Thoracic aorta (tissue), 2 donors: ENCODE measurements around the gene NCAPG2. TPM values are rescaled to one million over a fixed set of nuclear protein-coding genes. Genes with fewer than 3 reads are reported as not detected.

Experiments used
- ATAC-seq: fragments of 150-250 bp; one replicate; pipeline ENCODE4 v1.8.0; 2017; ENCODE audit warnings: low read depth; ENCODE audit not compliant: insufficient number of reproducible peaks, low FRiP score
- DNase-seq: peaks from one replicate; pipeline ENCODE4 v3.0.0-alpha.2; 2020; ENCODE audit warnings: low spot score
- H3K27ac ChIP-seq, 2 donors: fragments of 200-600 bp; sonication (generic); 1 replicate in 1 of 2; 2 replicates in 1 of 2; pipeline ENCODE4 v1.5.1; 2016; ENCODE audit warnings: mild to moderate bottlenecking in 2 of 2, moderate library complexity in 2 of 2
- H3K27me3 ChIP-seq: fragments of 200-600 bp; sonication (generic); replicated peaks from 2 replicates; pipeline ENCODE4 v1.6.0; 2016; ENCODE audit warnings: mild to moderate bottlenecking; ENCODE audit not compliant: insufficient read depth
- H3K36me3 ChIP-seq: fragments of 200-600 bp; sonication (generic); one replicate; pipeline ENCODE4 v1.5.1; 2016
- H3K4me1 ChIP-seq, 2 donors: fragments of 200-600 bp; sonication (generic); 1 replicate in 1 of 2; 2 replicates in 1 of 2; pipeline versions ENCODE4 v1.5.1 to v1.6.0; 2016; ENCODE audit warnings: low read depth in 2 of 2, mild to moderate bottlenecking in 1 of 2; ENCODE audit not compliant: control insufficient read depth in 1 of 2
- H3K4me3 ChIP-seq: fragments of 200-600 bp; sonication (generic); 2 replicates; pipeline ENCODE4 v1.5.1; 2016; ENCODE audit warnings: mild to moderate bottlenecking
- H3K9me3 ChIP-seq: fragments of 200-600 bp; sonication (generic); 2 replicates; pipeline ENCODE4 v1.5.1; 2016
- total RNA-seq, 2 donors: library from RNA; depleted of rRNA; stranded (reverse); fragments of >200 nt; gene quantifications; one replicate each; pipeline versions ENCODE4 v1.1.0 to v1.2.3, GENCODE V29; 2016
- TF ChIP-seq, protein P1 (sequence below): fragments of 200-600 bp; sonication (generic); IDR thresholded peaks from one replicate; pipeline ENCODE4 v1.5.1; 2019; ENCODE audit warnings: antibody characterized with exemption

The NCAPG2 gene
- total RNA-seq, 2 donors from 2014 or later, result 4.1 to 8.4 TPM

DNA sequence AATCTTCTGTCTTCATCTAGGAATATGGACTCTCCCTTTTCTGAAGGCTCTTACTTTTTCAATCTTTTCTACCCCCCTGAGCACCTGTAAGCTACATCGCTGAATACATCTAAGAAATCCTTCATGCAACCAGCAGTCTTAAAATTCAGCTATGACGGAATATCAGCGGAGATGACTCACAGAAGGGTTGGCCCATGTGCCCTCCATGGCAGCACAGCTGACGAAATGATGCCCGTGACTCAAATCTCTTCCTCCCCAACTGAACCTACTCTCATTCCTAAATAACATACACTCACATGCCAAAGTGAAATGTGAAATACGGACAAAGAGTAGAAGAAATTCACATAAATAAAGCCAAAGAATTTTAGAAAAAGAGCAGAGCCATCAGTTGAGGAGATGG is 30.3 kb upstream of the NCAPG2 start:
- no peak overlapping the region for H3K4me3 ChIP-seq
- H3K4me1 ChIP-seq, result no peaks in the 10 kb centered on the region
- H3K9me3 ChIP-seq, result no peaks in the 10 kb centered on the region
- H3K27me3 ChIP-seq, result no peaks in the 10 kb centered on the region
- H3K36me3 ChIP-seq, result peaks cover 67% of the 10 kb centered on the region
- DNase-seq (no peak), ATAC-seq (no peak)
- TF ChIP-seq, protein P1, sequence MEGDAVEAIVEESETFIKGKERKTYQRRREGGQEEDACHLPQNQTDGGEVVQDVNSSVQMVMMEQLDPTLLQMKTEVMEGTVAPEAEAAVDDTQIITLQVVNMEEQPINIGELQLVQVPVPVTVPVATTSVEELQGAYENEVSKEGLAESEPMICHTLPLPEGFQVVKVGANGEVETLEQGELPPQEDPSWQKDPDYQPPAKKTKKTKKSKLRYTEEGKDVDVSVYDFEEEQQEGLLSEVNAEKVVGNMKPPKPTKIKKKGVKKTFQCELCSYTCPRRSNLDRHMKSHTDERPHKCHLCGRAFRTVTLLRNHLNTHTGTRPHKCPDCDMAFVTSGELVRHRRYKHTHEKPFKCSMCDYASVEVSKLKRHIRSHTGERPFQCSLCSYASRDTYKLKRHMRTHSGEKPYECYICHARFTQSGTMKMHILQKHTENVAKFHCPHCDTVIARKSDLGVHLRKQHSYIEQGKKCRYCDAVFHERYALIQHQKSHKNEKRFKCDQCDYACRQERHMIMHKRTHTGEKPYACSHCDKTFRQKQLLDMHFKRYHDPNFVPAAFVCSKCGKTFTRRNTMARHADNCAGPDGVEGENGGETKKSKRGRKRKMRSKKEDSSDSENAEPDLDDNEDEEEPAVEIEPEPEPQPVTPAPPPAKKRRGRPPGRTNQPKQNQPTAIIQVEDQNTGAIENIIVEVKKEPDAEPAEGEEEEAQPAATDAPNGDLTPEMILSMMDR, result no peak
- H3K27ac ChIP-seq, result no peak overlapping the region

DNA sequence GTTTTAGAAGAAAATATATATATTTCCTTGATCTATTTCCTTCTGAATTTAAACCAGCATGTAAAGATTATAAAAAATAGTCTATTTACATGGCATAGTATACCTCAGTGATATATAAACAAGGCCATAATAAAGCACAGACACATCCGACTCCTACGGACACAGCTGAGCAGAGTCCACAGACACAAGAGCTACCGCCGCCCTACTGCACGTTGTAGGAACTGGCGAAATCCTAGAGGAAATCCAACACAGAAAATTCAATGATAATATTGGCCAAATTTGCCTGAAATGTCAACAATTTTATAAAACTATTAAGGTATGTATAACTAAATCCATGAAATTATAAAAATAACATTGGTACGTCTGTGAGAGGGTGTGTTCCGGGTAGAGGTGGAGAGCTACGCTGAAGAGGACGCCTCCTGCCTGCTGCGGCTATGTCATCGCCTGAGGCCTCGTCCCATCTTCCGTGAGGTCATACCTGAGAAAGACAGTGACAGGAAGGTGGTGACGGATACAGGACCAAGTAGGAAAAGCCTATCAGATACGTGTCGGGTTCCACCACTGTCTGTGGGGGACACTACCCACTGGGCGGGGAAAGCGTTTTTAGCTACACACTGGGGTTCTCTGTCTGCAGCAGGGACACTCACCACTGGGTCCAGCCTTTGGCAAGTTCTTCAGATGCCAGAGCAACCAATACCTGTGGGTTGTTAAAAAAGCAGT is 29.3 kb upstream of the NCAPG2 start:
- no peak for ATAC-seq
- peaks cover 62% of the 10 kb centered on the region for H3K36me3 ChIP-seq
- no peak overlapping the region for H3K4me3 ChIP-seq
- no peaks in the 10 kb centered on the region for H3K9me3 ChIP-seq
- H3K4me1 ChIP-seq, result no peaks in the 10 kb centered on the region
- TF ChIP-seq, protein P1, result no peak
- no peak for DNase-seq
- H3K27ac ChIP-seq, result no peak overlapping the region
- no peaks in the 10 kb centered on the region for H3K27me3 ChIP-seq

DNA sequence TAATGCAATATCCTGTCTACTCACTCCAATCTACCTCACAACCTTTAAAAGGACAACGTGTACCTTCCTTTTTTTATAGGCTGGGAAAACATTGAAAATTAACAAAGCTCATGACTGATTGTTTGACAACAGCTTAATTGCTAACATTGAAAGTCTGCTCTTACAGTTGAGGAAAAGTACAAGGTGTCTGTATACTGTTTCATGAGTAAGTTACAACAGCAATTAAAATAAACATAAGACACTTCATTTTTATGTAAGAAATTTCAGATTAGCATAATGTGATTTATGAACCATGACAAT is 28.6 kb upstream of the NCAPG2 start:
- Histone ChIP-seq H3K9me3 (no peaks in the 10 kb centered on the region), H3K27me3 (no peaks in the 10 kb centered on the region), H3K27ac (no peak overlapping the region), H3K4me1 (no peaks in the 10 kb centered on the region), H3K4me3 (no peak overlapping the region), H3K36me3 (peaks cover 54% of the 10 kb centered on the region)
- ATAC-seq, result no peak
- no peak for DNase-seq
- TF ChIP-seq, protein P1, result no peak

DNA sequence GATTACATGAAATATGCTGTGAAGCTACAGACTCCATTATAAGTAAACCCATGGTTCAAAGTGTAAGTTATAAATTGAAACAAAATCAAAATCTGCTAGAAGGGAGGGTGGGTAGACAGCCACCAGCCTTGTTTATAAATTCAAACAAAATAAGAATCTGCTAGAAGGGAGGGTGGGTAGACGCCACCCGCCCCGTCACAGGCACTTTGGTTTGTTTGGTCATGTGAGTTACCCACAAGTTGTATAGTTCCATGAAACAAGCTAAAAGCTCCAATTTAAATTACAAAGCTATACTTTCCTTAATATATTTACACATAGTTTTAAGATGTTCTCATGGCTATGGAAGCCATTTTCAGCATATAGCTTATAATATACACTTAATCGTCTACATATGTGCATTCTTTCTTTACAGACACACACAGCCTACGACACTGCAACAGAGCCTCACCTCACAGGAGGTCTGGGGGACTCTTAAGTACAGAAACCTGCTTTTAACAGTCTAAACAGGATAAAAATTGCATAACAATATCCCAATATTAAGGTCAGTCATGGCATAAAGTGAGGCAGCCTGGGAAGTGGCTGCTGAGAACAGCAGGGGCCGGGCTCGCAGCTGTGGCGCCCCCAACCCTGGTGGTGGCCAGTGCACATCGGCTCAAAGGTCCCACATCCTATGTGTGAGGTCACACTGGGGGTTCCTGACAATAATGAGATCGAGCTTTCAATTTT is 28.1 kb upstream of the NCAPG2 start:
- Histone ChIP-seq H3K4me3 (no peak overlapping the region), H3K27me3 (no peaks in the 10 kb centered on the region), H3K27ac (no peak overlapping the region), H3K4me1 (no peaks in the 10 kb centered on the region), H3K36me3 (peaks cover 50% of the 10 kb centered on the region), H3K9me3 (no peaks in the 10 kb centered on the region)
- no peak for ATAC-seq
- TF ChIP-seq, protein P1, result no peak
- DNase-seq, result no peak

DNA sequence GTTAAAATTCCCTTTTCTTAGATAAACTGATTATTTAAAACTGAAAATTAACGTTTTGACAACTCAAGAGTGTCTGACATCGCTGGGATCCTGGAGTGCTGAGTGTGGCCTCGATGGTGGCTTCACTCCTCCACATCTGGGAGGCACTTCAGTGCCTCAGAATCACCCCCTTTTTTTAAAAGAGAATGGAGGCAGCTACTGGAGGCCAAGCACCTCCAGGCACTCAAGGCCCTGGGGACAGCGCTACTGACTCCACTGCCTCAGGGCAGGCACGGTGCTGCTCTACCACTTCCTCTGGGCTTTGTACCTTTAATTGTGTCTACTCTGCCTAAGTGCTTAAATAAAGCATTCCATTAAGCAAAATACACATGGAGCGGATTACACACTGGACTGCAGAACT is 27.2 kb upstream of the NCAPG2 start:
- Histone ChIP-seq H3K27me3 (no peaks in the 10 kb centered on the region), H3K4me3 (no peak overlapping the region), H3K36me3 (peaks cover 41% of the 10 kb centered on the region), H3K27ac (no peak overlapping the region), H3K9me3 (no peaks in the 10 kb centered on the region), H3K4me1 (no peaks in the 10 kb centered on the region)
- ATAC-seq, result no peak
- DNase-seq, result no peak
- TF ChIP-seq, protein P1, result no peak
